Breast epithelium (tissue), 3 donors: ENCODE data around the gene FARP2.

Experiments
- POLR2A ChIP-seq: fragments of 450-650 bp; IDR thresholded peaks from one replicate; pipeline ENCODE4 v1.6.1; 2016; ENCODE audit warnings: antibody characterized with exemption, mild to moderate bottlenecking, moderate library complexity
- TF ChIP-seq, protein P1 (sequence below), 3 donors: fragments of 450-650 bp; IDR thresholded peaks; one replicate each; pipeline ENCODE4 v1.5.1; 2016 to 2017; ENCODE audit warnings: antibody characterized with exemption in 3 of 3, mild to moderate bottlenecking in 3 of 3, moderate library complexity in 3 of 3

DNA sequence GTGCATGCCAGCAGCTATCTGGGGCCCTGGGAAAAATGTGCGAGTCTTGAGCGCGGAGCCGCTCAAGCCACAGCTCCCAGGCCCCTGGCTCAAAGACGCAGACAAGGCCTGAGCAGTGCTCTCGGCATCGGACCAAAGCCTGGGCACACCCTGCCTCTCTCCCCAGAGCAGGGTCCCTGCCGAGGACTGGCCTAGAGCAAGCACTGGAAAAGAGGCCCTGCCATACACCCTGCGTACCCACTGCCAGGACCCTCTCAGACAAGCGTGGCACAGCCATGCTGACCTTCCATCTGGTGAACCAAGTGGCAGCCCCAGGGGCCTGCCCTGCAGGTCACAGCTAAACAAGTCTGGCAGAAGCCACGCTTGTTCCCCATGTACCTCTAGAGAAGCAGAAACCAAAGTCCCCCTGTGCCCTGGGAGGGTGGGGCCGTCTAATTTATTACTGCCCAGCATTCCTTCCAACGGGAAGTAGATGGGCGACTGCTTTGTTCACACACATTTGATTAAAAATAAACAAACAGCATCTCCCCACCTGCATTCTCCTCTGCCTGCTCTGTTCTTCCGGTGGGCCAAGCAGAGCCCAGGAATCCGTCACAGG lies 138.3 kb downstream of the FARP2 start:
- TF ChIP-seq, protein P1, sequence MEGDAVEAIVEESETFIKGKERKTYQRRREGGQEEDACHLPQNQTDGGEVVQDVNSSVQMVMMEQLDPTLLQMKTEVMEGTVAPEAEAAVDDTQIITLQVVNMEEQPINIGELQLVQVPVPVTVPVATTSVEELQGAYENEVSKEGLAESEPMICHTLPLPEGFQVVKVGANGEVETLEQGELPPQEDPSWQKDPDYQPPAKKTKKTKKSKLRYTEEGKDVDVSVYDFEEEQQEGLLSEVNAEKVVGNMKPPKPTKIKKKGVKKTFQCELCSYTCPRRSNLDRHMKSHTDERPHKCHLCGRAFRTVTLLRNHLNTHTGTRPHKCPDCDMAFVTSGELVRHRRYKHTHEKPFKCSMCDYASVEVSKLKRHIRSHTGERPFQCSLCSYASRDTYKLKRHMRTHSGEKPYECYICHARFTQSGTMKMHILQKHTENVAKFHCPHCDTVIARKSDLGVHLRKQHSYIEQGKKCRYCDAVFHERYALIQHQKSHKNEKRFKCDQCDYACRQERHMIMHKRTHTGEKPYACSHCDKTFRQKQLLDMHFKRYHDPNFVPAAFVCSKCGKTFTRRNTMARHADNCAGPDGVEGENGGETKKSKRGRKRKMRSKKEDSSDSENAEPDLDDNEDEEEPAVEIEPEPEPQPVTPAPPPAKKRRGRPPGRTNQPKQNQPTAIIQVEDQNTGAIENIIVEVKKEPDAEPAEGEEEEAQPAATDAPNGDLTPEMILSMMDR (IDR thresholded peaks at IDR 0.05): no peak
- TF ChIP-seq POLR2A: no peak
